Measurements from ENCODE around the gene ANKRD37. TPM values are rescaled to one million over a fixed set of nuclear protein-coding genes. Genes with fewer than 3 reads are reported as not detected.

The ANKRD37 gene
- total RNA-seq, 6 experiments from 2014 or later: 3.1 to 11.4 (median 4.1) TPM

DNA sequence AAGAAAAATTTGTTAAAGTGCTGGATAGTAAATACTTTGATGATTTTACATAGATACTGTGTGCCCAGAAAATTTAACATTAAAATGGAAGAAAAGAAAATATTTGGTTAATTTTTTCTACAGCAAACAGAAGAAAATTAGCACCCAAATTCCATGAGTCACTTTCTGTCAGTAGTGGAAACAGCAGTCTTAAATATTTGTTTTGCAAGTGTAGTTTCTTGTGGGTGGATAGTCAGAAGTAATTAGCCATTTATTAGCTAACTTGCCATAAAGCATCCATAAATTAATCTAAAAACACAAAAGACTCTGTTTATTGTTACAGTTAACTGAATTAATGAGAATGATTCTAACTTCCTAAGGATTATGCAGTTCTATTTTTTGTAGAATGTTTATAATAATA is 38.8 kb downstream of the ANKRD37 start:
- DNase-seq: no peak
- Mint-ChIP-seq H3K27ac (no peak overlapping the region), H3K9me3 (no peaks in the 10 kb centered on the region), H3K4me1 (ENCODE audit: low read depth) (no peaks in the 10 kb centered on the region), H3K4me3 (no peak overlapping the region), H3K27me3 (ENCODE audit: insufficient read depth) (no peaks in the 10 kb centered on the region; the same call in 1 of the 2 replicates), H3K36me3 (ENCODE audit: low read depth) (no peaks in the 10 kb centered on the region)
- TF ChIP-seq CTCF (IDR thresholded peaks at IDR 0.05): no peak

GRCh38 chr4:185437809-185438208 is 41.2 kb downstream of the ANKRD37 start:
- no peaks in the 10 kb centered on the region for H3K4me1 Mint-ChIP-seq (ENCODE audit: low read depth)
- no peak for TF ChIP-seq CTCF (IDR thresholded peaks at IDR 0.05)
- H3K4me3 Mint-ChIP-seq: no peak overlapping the region
- no peaks in the 10 kb centered on the region for H3K9me3 Mint-ChIP-seq
- no peak for DNase-seq
- H3K27ac Mint-ChIP-seq: no peak overlapping the region
- H3K36me3 Mint-ChIP-seq (ENCODE audit: low read depth): no peaks in the 10 kb centered on the region
- no peaks in the 10 kb centered on the region; the same call in 1 of the 2 replicates for H3K27me3 Mint-ChIP-seq (ENCODE audit: insufficient read depth)

GRCh38 chr4:185441479-185441878 is 44.8 kb downstream of the ANKRD37 start:
- H3K9me3 Mint-ChIP-seq: no peaks in the 10 kb centered on the region
- no peaks in the 10 kb centered on the region for H3K4me1 Mint-ChIP-seq (ENCODE audit: low read depth)
- no peaks in the 10 kb centered on the region for H3K27me3 Mint-ChIP-seq (ENCODE audit: insufficient read depth)
- H3K36me3 Mint-ChIP-seq (ENCODE audit: low read depth): no peaks in the 10 kb centered on the region
- no peak overlapping the region for H3K4me3 Mint-ChIP-seq
- no peak overlapping the region for H3K27ac Mint-ChIP-seq
- no peak for DNase-seq
- TF ChIP-seq CTCF (IDR thresholded peaks at IDR 0.05): no peak

GRCh38 chr4:185445209-185445608 is 48.6 kb downstream of the ANKRD37 start:
- no peak for DNase-seq
- no peaks in the 10 kb centered on the region; the same call in 1 of the 2 replicates for H3K27me3 Mint-ChIP-seq (ENCODE audit: insufficient read depth)
- no peak overlapping the region for H3K4me3 Mint-ChIP-seq
- no peak for TF ChIP-seq CTCF (IDR thresholded peaks at IDR 0.05)
- no peaks in the 10 kb centered on the region for H3K9me3 Mint-ChIP-seq
- H3K36me3 Mint-ChIP-seq (ENCODE audit: low read depth): no peaks in the 10 kb centered on the region
- H3K27ac Mint-ChIP-seq: no peak overlapping the region
- no peaks in the 10 kb centered on the region for H3K4me1 Mint-ChIP-seq (ENCODE audit: low read depth)

Other genes with a start within 250 kb of the ANKRD37 start
- 10 to 100 TPM; 35.0 to 44.0 (median 41.0) TPM for gene CFAP97, start 192.8 kb upstream of the ANKRD37 start, total RNA-seq (2021; fragmentation: NEBNext Ultra II Directional; extraction: Animal tissue kit (Norgen Biotek cat#: 25700))
- gene SNX25, start 187.2 kb upstream of the ANKRD37 start, total RNA-seq (2021; fragmentation: NEBNext Ultra II Directional; extraction: Animal tissue kit (Norgen Biotek cat#: 25700)): 10 to 100 TPM; 19.4 to 40.2 (median 24.8) TPM
- under 1 TPM; 0.13 to 0.47 (median 0.24) TPM for gene LRP2BP, start 917 bp upstream of the ANKRD37 start, total RNA-seq (2021; fragmentation: NEBNext Ultra II Directional; extraction: Animal tissue kit (Norgen Biotek cat#: 25700))
- gene UFSP2, start 29.1 kb downstream of the ANKRD37 start, total RNA-seq (2021; fragmentation: NEBNext Ultra II Directional; extraction: Animal tissue kit (Norgen Biotek cat#: 25700)): 10 to 100 TPM; 23.1 to 35.6 (median 32.5) TPM
- gene CCDC110, start 74.9 kb downstream of the ANKRD37 start, total RNA-seq (2021; fragmentation: NEBNext Ultra II Directional; extraction: Animal tissue kit (Norgen Biotek cat#: 25700)): not detected
- gene PDLIM3, start 138.7 kb downstream of the ANKRD37 start, total RNA-seq (2021; fragmentation: NEBNext Ultra II Directional; extraction: Animal tissue kit (Norgen Biotek cat#: 25700)): not detected

All from HFFc6 (cell line).